Gastroesophageal sphincter (tissue), 4 donors: ENCODE data around the gene KIF1A. TPM values are rescaled to one million over a fixed set of nuclear protein-coding genes. Genes with fewer than 3 reads are reported as not detected.

Source experiments
- ATAC-seq: fragments of 150-250 bp; one replicate; pipeline ENCODE4 v1.9.1; 2016; ENCODE audit warnings: mild to moderate bottlenecking, moderate library complexity
- H3K27ac ChIP-seq, 4 donors: fragments of 200-600 bp; sonication (generic) in 3 of 4; 1 replicate in 3 of 4; 2 replicates in 1 of 4; pipeline ENCODE4 v1.5.1; 2016 to 2019
- H3K27me3 ChIP-seq: fragments of 200-600 bp; sonication (generic); one replicate; pipeline ENCODE4 v1.5.1; 2019
- H3K36me3 ChIP-seq, 2 donors: fragments of 200-600 bp; sonication (generic); one replicate each; pipeline ENCODE4 v1.5.1; 2019; ENCODE audit warnings: control low read depth in 1 of 2
- H3K4me1 ChIP-seq, 3 donors: fragments of 200-600 bp; sonication (generic); 1 replicate in 2 of 3; 2 replicates in 1 of 3; pipeline ENCODE4 v1.5.1; 2016 to 2019; ENCODE audit warnings: control low read depth in 2 of 3
- H3K4me3 ChIP-seq, 2 donors: fragments of 200-600 bp; sonication (generic); one replicate each; pipeline ENCODE4 v1.5.1; 2019; ENCODE audit warnings: mild to moderate bottlenecking in 1 of 2, moderate library complexity in 1 of 2
- H3K9me3 ChIP-seq, 3 donors: fragments of 200-600 bp; sonication (generic); one replicate each; pipeline ENCODE4 v1.5.1; 2017 to 2019; ENCODE audit warnings: control low read depth in 2 of 3
- CTCF ChIP-seq, 4 experiments: fragments of 200-600 bp in 2 of 4; fragments of 450-650 bp in 2 of 4; sonication (generic) in 1 of 4; IDR thresholded peaks; one replicate each; pipeline ENCODE4 v1.5.1; 2017 to 2019; ENCODE audit warnings: antibody characterized with exemption in 4 of 4, mild to moderate bottlenecking in 2 of 4, moderate library complexity in 2 of 4
- EP300 ChIP-seq: sonication (generic); formaldehyde crosslinking; IDR thresholded peaks from one replicate; pipeline ENCODE4 v1.6.1; 2017; ENCODE audit warnings: antibody characterized with exemption, mild to moderate bottlenecking
- POLR2A ChIP-seq, 2 donors: fragments of 450-650 bp; IDR thresholded peaks; one replicate each; pipeline ENCODE4 v1.6.1; 2017; ENCODE audit warnings: antibody characterized with exemption in 2 of 2, mild to moderate bottlenecking in 2 of 2, moderate library complexity in 1 of 2
- POLR2AphosphoS5 ChIP-seq: sonication (generic); formaldehyde crosslinking; IDR thresholded peaks from one replicate; pipeline ENCODE4 v1.6.1; 2017; ENCODE audit warnings: antibody characterized with exemption
- WGBS, 2 donors: methylation state at CpG; one replicate each; pipeline ENCODE4 v1.1.5; 2018; ENCODE audit warnings: low coverage in 1 of 2; 5-methylcytosine and 5-hydroxymethylcytosine counted together
- total RNA-seq, 4 donors: library from RNA; depleted of rRNA; stranded (reverse); fragments of >200 nt; gene quantifications; one replicate each; pipeline ENCODE4 v1.1.0, GENCODE V29; 2016

Gene KIF1A
- total RNA-seq, 4 donors from 2014 or later, result 0.62 to 2.3 (median 1.6) TPM

GRCh38 chr2:240727439-240727838, 92.6 kb downstream of the KIF1A start:
- ATAC-seq, result no peak
- no peak overlapping the region for H3K4me3 ChIP-seq
- no peaks in the 10 kb centered on the region for H3K36me3 ChIP-seq
- no peak overlapping the region for H3K27ac ChIP-seq
- TF ChIP-seq POLR2A (IDR thresholded peaks at IDR 0.05) (no peak), EP300 (no peak), CTCF (IDR thresholded peaks at IDR 0.05) (no peak), POLR2AphosphoS5 (no peak)
- 67% methylated on average over 1 of the region's 14 CpGs; no CpG with 5 or more reads in 1 of the 2 donors for WGBS, 2 donors
- no peaks in the 10 kb centered on the region for H3K9me3 ChIP-seq
- no peaks in the 10 kb centered on the region for H3K4me1 ChIP-seq
- peaks cover 41% of the 10 kb centered on the region for H3K27me3 ChIP-seq

DNA sequence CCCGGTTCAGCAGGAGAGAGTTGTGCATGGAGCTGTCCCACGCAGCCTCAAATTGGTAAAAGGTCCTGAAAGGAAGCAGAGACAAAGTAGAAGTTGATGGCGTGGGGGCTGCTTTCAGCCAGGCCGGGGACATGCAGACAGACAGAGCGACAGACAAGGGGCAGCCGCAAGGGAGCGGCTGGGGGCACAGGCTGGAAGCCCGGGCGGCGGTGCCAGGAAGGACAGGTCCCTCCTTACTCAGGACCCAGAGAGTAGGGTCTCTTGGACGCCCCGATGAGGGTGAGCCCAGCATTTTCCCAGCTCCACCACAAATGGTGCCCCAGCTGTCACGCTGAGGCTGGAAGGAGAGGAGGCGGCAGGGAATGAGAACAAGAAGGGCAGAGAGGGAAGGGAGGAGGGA, 93.1 kb downstream of the KIF1A start:
- 65 to 84% methylated on average over 5 to 10 of the region's 14 CpGs for WGBS, 2 donors
- TF ChIP-seq POLR2A (IDR thresholded peaks at IDR 0.05), result no peak
- TF ChIP-seq CTCF (IDR thresholded peaks at IDR 0.05), result no peak
- TF ChIP-seq POLR2AphosphoS5, result no peak
- no peak for TF ChIP-seq EP300
- Histone ChIP-seq H3K36me3 (no peaks in the 10 kb centered on the region), H3K4me1 (no peaks in the 10 kb centered on the region), H3K9me3 (no peaks in the 10 kb centered on the region), H3K27me3 (peaks cover 41% of the 10 kb centered on the region), H3K27ac (no peak overlapping the region), H3K4me3 (no peak overlapping the region)
- no peak for ATAC-seq

DNA sequence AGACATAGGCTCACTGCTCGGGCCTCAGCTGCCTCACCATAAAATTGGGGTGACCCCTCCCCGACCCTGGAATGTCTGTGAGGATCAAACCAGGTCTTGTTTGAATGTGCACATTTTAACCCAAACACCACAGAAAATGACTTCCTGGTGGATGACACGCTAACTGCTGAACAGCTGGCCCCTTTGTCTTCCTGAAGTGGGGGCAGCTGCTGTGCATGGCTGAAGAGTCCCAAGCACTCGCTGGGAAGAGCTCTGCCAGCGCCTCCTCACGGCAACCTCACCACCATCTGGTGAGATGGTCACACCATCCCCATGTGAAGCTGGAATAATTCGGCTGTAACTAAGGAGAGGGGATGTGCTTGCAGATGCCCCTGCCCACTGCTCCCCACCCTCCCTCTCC, 94.3 kb downstream of the KIF1A start:
- no peak for TF ChIP-seq CTCF (IDR thresholded peaks at IDR 0.05)
- TF ChIP-seq EP300, result no peak
- TF ChIP-seq POLR2A (IDR thresholded peaks at IDR 0.05), result no peak
- no peak for TF ChIP-seq POLR2AphosphoS5
- WGBS, 2 donors, result 100% methylated on average over 1 of the region's 7 CpGs; no CpG with 5 or more reads in 1 of the 2 donors

DNA sequence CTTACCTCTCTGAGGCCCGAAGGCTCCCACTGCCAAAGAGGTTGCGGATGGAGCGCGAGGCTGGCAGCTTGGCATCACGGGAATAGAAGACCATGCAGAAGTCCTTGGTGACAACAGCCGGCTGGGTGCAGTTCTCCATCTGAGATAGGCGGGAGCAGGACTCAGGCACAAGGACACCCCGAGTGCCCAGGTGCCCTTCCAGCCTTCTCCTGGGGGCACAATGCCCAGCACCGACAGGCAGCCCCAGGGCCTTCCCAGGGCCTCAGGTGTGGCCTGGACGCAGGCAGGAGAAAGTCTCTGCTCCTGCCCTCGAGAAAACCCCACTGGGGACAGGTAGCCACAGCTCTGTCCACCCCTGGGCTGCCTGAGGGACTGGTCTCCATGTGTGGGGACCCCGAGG, 94.8 kb downstream of the KIF1A start:
- WGBS, 2 donors, result no CpG with 5 or more reads among the region's 12 CpGs
- no peak for TF ChIP-seq POLR2A (IDR thresholded peaks at IDR 0.05)
- no peak for ATAC-seq
- H3K27me3 ChIP-seq, result peaks cover 29% of the 10 kb centered on the region
- no peaks in the 10 kb centered on the region for H3K36me3 ChIP-seq
- no peak overlapping the region for H3K4me3 ChIP-seq
- no peaks in the 10 kb centered on the region for H3K4me1 ChIP-seq
- no peaks in the 10 kb centered on the region for H3K9me3 ChIP-seq
- no peak overlapping the region for H3K27ac ChIP-seq

More for the DNA sequence above, 94.3 kb downstream of the KIF1A start:
- no peaks in the 10 kb centered on the region for H3K4me1 ChIP-seq
- H3K4me3 ChIP-seq, result no peak overlapping the region
- no peak overlapping the region for H3K27ac ChIP-seq
- no peaks in the 10 kb centered on the region for H3K36me3 ChIP-seq
- H3K27me3 ChIP-seq, result peaks cover 32% of the 10 kb centered on the region
- no peaks in the 10 kb centered on the region for H3K9me3 ChIP-seq
- ATAC-seq, result no peak

- no peak overlapping the region for H3K4me3 ChIP-seq
- no peak for TF ChIP-seq EP300
- no peak for ATAC-seq
- H3K27me3 ChIP-seq, result peaks cover 25% of the 10 kb centered on the region
- WGBS, 2 donors, result no CpG with 5 or more reads among the region's 10 CpGs
- H3K4me1 ChIP-seq, result no peaks in the 10 kb centered on the region
- no peak overlapping the region for H3K27ac ChIP-seq
- H3K36me3 ChIP-seq, result no peaks in the 10 kb centered on the region
- H3K9me3 ChIP-seq, result no peaks in the 10 kb centered on the region
Observed at GRCh38 chr2:240724431-240724830, 95.6 kb downstream of the KIF1A start.

- H3K4me3 ChIP-seq, result no peak overlapping the region
- no CpG with 5 or more reads among the region's 9 CpGs for WGBS, 2 donors
- peaks cover 23% of the 10 kb centered on the region for H3K27me3 ChIP-seq
- H3K9me3 ChIP-seq, result no peaks in the 10 kb centered on the region
- no peak for ATAC-seq
- no peaks in the 10 kb centered on the region for H3K4me1 ChIP-seq
- no peak for TF ChIP-seq EP300
- no peak for TF ChIP-seq CTCF (IDR thresholded peaks at IDR 0.05)
- TF ChIP-seq POLR2A (IDR thresholded peaks at IDR 0.05), result no peak
- TF ChIP-seq POLR2AphosphoS5, result no peak
- H3K27ac ChIP-seq, result no peak overlapping the region
- H3K36me3 ChIP-seq, result no peaks in the 10 kb centered on the region
Observed at GRCh38 chr2:240723851-240724250, 96.2 kb downstream of the KIF1A start.
